ENCODE results near the gene FAAP20.

The FAAP20 gene

GRCh38 chr1:2184531-2184930 lies 10.0 kb downstream of the FAAP20 start:
- in situ Hi-C loops (cut with HindIII; ENCODE audit: low sequenced_read_pairs), result no loop called here
- no peak for DNase-seq (ENCODE audit: low read depth)
- TF ChIP-seq, protein P1, sequence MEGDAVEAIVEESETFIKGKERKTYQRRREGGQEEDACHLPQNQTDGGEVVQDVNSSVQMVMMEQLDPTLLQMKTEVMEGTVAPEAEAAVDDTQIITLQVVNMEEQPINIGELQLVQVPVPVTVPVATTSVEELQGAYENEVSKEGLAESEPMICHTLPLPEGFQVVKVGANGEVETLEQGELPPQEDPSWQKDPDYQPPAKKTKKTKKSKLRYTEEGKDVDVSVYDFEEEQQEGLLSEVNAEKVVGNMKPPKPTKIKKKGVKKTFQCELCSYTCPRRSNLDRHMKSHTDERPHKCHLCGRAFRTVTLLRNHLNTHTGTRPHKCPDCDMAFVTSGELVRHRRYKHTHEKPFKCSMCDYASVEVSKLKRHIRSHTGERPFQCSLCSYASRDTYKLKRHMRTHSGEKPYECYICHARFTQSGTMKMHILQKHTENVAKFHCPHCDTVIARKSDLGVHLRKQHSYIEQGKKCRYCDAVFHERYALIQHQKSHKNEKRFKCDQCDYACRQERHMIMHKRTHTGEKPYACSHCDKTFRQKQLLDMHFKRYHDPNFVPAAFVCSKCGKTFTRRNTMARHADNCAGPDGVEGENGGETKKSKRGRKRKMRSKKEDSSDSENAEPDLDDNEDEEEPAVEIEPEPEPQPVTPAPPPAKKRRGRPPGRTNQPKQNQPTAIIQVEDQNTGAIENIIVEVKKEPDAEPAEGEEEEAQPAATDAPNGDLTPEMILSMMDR (IDR thresholded peaks at IDR 0.05; ENCODE audit: low read depth, low read length, missing control alignments), result no peak
- H3K4me3 ChIP-seq (ENCODE audit: low read depth, low read length), result no peak overlapping the region

DNA sequence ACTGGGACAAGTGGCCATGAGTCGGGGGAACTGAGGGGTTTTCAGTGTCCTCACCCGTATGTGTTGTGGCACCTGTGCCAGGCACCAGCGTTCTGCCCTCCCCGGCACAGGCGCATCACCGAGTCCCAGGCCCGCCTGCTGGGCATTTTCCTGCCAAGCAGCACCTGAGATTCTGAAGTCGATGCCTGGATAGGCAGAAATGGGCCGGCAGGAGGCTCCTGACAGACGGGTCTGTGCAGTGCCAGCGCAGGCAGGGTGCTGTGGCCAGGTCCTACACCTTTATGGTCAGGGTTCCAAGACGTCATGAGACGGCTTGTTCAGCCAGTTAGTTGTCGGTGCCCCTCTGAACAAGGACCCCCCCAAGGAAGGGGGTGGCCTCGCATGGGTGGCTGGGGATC lies 10.6 kb downstream of the FAAP20 start:
- H3K4me3 ChIP-seq (ENCODE audit: low read depth, low read length), result no peak overlapping the region
- in situ Hi-C loops (cut with HindIII; ENCODE audit: low sequenced_read_pairs), result no loop called here
- DNase-seq (ENCODE audit: low read depth), result no peak
- TF ChIP-seq, protein P1 (IDR thresholded peaks at IDR 0.05; ENCODE audit: low read depth, low read length, missing control alignments), result no peak

GRCh38 chr1:2182376-2182775 lies 12.2 kb downstream of the FAAP20 start:
- TF ChIP-seq, protein P1 (IDR thresholded peaks at IDR 0.05; ENCODE audit: low read depth, low read length, missing control alignments), result no peak
- no peak for DNase-seq (ENCODE audit: low read depth)
- in situ Hi-C loops (cut with HindIII; ENCODE audit: low sequenced_read_pairs), result no loop called here
- no peak overlapping the region for H3K4me3 ChIP-seq (ENCODE audit: low read depth, low read length)

GRCh38 chr1:2181752-2182151 lies 12.8 kb downstream of the FAAP20 start:
- DNase-seq (ENCODE audit: low read depth), result no peak
- in situ Hi-C loops (cut with HindIII; ENCODE audit: low sequenced_read_pairs), result no loop called here
- TF ChIP-seq, protein P1 (IDR thresholded peaks at IDR 0.05; ENCODE audit: low read depth, low read length, missing control alignments), result no peak
- no peak overlapping the region for H3K4me3 ChIP-seq (ENCODE audit: low read depth, low read length)

- TF ChIP-seq, protein P1 (IDR thresholded peaks at IDR 0.05; ENCODE audit: low read depth, low read length, missing control alignments), result no peak
- in situ Hi-C loops (cut with HindIII; ENCODE audit: low sequenced_read_pairs), result no loop called here
- H3K4me3 ChIP-seq (ENCODE audit: low read depth, low read length), result no peak overlapping the region
- no peak for DNase-seq (ENCODE audit: low read depth)
Observed at GRCh38 chr1:2181271-2181670, 13.3 kb downstream of the FAAP20 start.

DNA sequence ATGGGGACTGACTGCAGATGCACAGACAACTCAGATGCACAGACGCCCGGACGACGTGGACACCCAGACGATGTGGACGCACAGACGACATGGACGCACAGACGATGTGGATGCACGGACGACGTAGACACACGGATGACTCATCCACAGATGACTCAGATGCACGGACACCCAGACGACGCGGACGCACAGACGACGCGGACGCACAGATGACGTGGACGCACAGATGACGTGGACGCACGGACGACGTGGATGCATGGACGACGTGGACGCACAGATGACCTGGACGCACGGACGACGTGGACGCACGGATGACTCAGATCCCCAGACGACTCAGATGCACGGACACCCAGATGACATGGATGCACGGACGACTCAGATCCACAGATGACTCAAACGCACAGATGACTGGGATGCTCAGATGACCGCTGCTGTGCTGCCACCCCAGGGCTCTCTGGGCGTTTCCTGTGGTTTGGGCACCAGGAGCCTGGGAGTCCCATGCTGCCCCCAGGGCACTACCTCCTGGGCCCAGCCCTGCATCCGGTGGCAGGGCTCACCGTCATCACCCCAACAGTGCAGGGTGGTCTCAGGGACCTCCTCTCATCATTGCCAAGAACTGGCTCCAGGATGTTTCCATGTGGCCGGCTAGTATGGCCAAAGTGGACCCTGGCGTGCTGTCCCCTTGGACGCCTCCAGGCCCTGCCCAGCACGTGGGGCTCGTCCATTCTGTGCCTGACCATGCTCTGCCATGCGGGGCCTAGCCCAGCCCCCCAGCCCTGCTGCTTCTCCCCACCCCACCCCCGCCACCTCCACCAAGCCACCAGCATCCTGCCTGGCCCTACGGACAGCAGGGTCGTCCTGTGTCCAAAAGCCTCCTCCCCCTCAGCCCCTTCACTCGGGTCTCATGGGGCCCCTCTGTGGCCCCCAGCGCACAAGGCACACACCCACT lies 14.0 kb downstream of the FAAP20 start:
- DNase-seq (ENCODE audit: low read depth), result no peak
- TF ChIP-seq, protein P1 (IDR thresholded peaks at IDR 0.05; ENCODE audit: low read depth, low read length, missing control alignments), result no peak
- H3K4me3 ChIP-seq (ENCODE audit: low read depth, low read length), result no peak overlapping the region
- in situ Hi-C loops (cut with HindIII; ENCODE audit: low sequenced_read_pairs), result no loop called here

Measured in astrocyte of the cerebellum (primary cell).